Activated T-helper 1 cell treated with anti-CD3 and anti-CD28 coated beads, Interleukin-2, amount 50 U/mL, for 16 hours (primary cell): Measurements from ENCODE around the gene SUPT3H.
"Not testable (repeated sequence)": the region's sequence is repeated elsewhere in the genome, so short reads cannot be mapped to it uniquely, and the experiment has no call there.

Source experiments
- DNase-seq, 2 donors: peaks; one replicate each; pipeline ENCODE4 v3.0.0-alpha.2; 2020; ENCODE audit warnings: low read depth in 1 of 2, low spot score in 1 of 2

The SUPT3H gene

GRCh38 chr6:45327956-45328522, 49.7 kb downstream of the SUPT3H start, which contains the start of gene RUNX2:
RUNX2 (plus strand) TSS chr6:45328330; CDS start chr6:45328727, 397 bp downstream.
- no peak for DNase-seq

DNA sequence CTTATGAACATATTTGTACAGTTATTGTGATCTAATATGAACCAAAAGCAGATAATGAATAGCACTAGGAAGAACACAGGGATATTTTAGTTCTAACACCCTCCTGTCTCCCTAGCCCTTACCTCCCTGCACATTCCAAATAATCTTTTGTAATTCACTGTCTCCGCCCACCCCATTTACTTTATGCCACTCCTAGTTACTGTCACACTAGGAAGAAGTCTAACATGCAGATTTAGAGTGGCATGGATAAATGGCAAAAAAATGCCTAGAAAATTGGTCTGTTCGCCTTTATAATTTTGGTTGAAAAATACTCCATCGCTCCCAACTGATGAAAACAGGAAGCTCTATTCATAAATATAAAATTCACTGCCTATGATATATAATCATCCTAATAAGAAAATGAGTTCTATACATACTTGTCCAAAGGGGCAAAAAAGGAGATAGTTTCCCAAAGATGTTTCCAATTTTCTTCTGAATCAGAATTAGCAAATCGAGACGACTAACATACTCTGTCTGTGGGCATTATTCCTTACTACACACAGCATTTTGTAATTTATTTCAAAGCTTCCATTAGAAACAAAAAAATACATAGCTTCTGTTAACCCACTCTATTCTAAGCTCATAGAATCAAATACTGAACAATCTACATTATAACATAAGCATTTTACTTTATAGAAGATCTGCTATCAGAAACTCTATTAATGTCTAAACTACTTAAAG, 50.9 kb downstream of the SUPT3H start:
- DNase-seq, result no peak

- DNase-seq, result no peak
Observed at GRCh38 chr6:45323656-45324224, 54.0 kb downstream of the SUPT3H start.

- no peak for DNase-seq
Observed at GRCh38 chr6:45320349-45320748, 57.4 kb downstream of the SUPT3H start.

GRCh38 chr6:45314146-45314545, 63.6 kb downstream of the SUPT3H start:
- no peak for DNase-seq

GRCh38 chr6:45310118-45310788, 67.5 kb downstream of the SUPT3H start:
- DNase-seq, result no peak

GRCh38 chr6:45305546-45305945, 72.2 kb downstream of the SUPT3H start:
- DNase-seq, result no peak

GRCh38 chr6:45302832-45303231, 74.9 kb downstream of the SUPT3H start:
- DNase-seq, result no peak

DNA sequence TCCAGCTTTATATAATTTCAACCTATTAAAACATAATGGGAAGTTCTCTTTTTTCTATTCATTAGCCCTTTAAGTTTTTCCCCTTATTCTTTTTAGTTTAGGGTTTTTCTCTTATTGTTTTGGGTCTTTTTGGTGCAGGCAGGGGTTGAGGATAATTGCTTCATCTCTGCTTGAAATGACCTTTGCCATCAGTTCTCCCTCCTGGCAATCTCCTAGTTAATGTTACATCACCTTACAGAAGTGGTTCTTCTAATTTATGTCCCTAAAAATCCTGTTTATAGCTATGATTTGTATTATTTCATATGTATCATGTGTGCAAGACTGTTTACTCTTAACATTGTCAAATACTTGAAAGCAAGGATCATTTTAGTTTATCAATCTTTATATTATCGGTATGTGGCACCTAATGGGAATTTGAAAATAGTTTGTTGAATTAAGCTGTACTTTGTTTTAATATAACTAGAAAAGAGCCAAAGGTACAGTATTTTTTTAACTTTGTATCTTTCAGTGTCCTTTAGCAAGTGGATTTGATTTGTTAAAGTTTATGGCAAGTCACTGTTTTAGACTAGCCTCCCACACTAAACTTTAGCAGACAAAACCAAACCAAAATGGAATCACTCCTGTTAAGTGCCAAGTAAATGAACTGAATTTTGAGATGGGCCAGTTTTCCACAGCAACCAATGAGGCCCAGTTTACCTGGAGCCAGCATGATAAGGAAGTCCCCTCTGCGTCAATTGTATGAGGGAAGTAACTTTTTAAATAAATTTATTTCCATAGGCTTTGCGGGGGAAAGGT, 76.2 kb downstream of the SUPT3H start:
- no peak for DNase-seq

- DNase-seq, result no peak
Observed at GRCh38 chr6:45300736-45301135, 77.0 kb downstream of the SUPT3H start.

GRCh38 chr6:45299096-45299581, 78.6 kb downstream of the SUPT3H start:
- no peak for DNase-seq

GRCh38 chr6:45297320-45297719, 80.4 kb downstream of the SUPT3H start:
- DNase-seq, result no peak

DNA sequence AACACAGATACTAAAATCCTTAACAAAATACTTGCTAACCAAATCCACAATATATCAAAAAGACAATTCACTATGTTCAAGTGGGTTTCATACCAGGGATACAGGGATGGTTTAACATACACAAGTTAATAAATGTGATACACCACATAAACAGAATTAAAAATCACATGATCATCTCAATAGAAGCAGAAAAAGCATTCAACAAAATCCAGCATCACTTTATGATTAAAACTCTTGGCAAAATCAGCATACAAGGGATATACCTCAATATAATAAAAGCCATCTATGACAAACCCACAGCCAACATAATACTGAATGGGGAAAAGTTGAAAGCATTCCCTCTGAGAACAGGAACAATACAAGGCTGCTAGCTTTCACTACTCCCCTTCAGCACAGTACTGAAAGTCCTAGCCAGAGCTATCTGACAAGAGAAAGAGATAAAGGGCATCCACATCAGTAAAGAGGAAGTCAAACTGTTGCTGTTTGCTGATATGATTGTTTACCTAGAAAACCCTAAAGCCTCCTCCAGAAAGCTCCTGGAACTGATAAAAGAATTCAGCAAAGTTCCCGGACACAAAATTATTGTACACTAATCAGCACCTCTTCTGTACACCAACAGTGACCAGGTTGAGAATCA, 83.6 kb downstream of the SUPT3H start:
- DNase-seq, result not testable (repeated sequence)

DNA sequence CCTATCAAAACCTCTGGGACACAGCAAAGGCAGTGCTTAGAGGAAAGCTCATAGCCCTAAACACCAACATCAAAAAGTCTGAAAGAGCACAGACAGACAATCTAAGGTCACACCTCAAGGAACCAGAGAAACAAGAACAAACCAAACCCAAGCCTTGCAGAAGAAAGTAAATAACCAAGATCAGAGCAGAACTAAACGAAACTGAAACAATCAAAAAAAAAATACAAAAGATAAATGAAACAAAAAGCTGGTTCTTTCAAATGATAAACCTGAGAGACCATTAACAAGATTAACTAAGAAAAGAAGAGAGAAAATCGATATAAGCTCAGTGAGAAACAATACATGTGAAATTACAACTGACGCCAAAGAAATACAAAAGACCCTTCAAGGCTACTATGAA, 84.4 kb downstream of the SUPT3H start:
- DNase-seq, result no peak

DNA sequence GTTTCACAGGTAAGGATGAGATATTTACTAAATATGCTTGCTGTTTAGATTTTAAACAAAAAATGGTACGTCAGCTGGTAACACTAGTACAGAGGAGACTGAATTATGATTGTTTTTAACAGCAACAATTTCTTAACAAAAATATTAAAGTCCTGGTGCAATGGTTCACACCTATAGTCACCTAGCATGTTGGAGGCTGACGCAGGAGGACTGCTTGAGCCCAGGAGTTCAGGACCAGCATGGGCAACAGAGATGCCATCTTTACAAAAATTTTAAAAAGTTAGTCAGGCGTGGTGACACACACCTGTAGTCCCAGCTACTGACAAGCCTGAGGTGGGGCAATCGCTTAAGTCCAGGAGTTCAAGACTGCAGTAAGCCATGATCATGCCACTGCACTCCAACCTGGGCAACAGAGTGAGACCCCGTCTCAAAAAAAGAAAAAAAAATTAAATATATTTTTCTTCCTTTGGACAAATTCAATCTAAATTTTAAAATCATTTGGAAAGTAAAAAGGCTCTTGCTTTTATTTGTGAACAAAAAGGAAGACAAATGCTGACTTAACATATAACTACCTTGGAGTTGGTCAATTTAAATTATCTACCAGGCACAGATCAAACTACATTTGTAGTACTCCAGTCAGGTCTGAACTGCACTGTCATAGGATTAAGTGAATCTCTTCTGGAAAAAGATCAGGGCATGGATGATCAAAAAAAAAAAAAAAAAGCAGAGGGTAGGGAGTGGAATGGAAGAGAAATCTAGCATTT, 87.8 kb downstream of the SUPT3H start:
- no peak for DNase-seq

- not testable (repeated sequence) for DNase-seq
Observed at GRCh38 chr6:45286707-45287106, 91.0 kb downstream of the SUPT3H start.

DNA sequence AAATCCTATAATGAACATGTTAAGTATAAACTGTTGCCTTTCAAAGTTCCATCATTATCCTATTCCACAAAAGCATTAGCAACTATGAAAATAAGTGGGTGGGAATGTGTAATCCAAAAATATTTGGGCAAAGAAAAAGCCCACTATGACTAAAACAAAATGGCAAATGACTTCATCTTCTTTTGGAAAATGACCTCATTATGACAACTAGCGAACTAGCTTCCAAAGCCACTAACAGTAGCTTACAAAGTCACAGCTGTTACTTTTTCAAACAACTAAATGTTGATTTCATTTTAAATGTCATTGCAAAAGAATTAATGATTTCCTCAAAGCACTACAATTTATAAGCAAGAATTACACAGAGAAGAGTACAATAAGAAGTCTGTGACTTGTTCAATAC, 99.4 kb downstream of the SUPT3H start:
- no peak for DNase-seq

DNA sequence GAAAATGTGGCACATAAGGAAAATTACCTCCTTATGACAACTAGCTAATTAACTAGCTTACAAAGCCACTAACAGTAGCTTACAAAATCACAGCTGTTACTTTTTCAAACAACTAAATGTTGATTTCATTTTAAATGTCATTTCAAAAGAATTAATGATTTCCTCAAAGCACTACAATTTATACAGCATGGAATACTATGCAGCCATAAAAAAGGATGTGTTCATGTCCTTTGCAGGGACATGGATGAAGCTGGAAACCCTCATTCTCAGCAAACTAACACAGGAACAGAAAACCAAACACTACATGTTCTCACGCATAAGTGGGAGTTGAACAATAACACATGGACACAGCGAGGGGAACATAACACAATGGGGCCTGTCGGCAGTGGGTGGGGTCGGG, 100.0 kb downstream of the SUPT3H start:
- not testable (repeated sequence) for DNase-seq

- DNase-seq, result no peak
Observed at GRCh38 chr6:45275358-45275757, 102.4 kb downstream of the SUPT3H start.

DNA sequence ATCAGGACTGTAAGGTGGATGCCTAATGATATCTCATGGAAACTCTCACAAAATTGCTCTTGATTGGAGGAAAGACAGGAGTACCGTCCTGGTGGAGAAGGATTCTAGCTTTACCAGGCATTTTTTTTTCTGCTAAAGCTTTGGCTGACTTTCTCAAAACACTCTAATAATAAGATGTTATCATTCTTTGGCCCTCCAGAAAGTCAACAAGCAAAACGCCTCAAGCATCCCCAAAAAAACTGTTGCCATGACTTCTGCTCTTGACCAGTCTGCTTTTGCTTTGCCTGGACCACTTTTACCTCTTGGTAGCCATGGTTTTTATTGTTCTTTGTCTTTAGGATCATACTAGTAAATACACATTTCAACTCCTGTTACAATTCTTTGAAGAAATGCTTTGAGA, 105.1 kb downstream of the SUPT3H start:
- DNase-seq, result no peak
